ENCODE data around the gene OXNAD1.

The OXNAD1 gene

DNA sequence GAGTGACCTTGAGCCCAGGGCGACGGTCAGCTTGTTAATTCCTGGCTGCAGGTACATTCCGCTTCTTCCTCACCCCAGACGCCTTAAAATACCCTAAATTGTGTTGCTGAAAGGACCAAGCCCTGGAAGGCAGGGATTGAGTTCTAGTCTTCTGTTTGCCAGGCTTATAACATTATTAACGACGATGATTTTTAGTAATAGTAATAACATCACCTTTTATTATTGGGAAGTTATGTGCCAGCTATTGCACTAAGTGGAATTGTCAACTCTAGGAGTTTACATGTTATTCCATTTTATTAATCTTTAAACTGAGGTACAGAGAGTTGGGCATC lies 409 bp downstream of the OXNAD1 start:
- peaks cover 3% of the 10 kb centered on the region for H3K36me3 Mint-ChIP-seq (ENCODE audit: low read depth)
- peaks cover 37% of the 10 kb centered on the region for H3K4me1 Mint-ChIP-seq
- H3K27me3 Mint-ChIP-seq (ENCODE audit: low read depth, poor library complexity) = no peaks in the 10 kb centered on the region
- TF ChIP-seq, protein P1, sequence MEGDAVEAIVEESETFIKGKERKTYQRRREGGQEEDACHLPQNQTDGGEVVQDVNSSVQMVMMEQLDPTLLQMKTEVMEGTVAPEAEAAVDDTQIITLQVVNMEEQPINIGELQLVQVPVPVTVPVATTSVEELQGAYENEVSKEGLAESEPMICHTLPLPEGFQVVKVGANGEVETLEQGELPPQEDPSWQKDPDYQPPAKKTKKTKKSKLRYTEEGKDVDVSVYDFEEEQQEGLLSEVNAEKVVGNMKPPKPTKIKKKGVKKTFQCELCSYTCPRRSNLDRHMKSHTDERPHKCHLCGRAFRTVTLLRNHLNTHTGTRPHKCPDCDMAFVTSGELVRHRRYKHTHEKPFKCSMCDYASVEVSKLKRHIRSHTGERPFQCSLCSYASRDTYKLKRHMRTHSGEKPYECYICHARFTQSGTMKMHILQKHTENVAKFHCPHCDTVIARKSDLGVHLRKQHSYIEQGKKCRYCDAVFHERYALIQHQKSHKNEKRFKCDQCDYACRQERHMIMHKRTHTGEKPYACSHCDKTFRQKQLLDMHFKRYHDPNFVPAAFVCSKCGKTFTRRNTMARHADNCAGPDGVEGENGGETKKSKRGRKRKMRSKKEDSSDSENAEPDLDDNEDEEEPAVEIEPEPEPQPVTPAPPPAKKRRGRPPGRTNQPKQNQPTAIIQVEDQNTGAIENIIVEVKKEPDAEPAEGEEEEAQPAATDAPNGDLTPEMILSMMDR (IDR thresholded peaks at IDR 0.05) = no peak
- no peaks in the 10 kb centered on the region for H3K9me3 Mint-ChIP-seq
- DNase-seq = no peak
- H3K27ac Mint-ChIP-seq = peak overlapping the region; percentile 98
- H3K4me3 Mint-ChIP-seq = peak overlapping the region; percentile 98

DNA sequence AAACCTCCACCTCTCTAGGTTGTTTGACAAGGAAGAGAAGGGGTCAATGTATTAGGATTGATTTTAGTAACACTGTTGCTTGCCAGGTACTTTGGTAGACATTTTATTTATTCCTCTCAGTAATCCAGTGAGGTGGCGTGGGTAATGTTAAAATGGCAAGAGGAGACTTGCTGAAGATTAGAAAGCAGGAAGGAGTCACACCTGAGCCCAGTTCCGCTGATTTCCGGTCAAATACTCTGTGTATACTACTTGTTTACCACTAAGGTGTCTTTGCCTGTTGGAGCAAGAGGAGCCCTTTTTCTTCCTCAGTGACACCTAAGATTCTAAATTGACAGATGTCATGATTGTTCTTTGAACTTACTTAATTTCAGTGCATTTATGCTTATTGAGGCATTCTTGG lies 1.7 kb downstream of the OXNAD1 start:
- DNase-seq = no peak
- Mint-ChIP-seq H3K27me3 (ENCODE audit: low read depth, poor library complexity) (no peaks in the 10 kb centered on the region), H3K9me3 (no peaks in the 10 kb centered on the region), H3K4me1 (peaks cover 37% of the 10 kb centered on the region), H3K27ac (no peak overlapping the region), H3K4me3 (peak overlapping the region; percentile 98), H3K36me3 (ENCODE audit: low read depth) (peaks cover 15% of the 10 kb centered on the region)
- TF ChIP-seq, protein P1 (IDR thresholded peaks at IDR 0.05) = no peak

DNA sequence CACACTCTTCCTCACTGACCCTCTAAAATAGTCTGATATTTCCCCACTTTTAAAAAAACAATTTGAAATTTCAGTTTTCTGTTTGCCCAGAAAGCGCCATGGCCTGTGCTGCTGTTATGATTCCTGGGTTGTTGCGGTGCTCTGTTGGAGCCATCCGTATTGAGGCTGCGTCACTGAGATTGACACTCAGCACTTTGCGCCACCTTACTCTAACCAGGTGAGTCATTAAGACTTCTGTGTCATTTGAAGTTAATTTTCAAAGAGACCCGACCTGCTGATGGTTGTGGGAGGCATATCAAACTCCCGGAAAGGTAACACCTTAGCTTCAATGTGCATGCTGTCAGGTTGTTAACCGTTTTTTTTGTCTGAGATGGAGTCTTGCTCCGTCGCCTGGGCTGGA lies 5.8 kb downstream of the OXNAD1 start:
- Mint-ChIP-seq H3K4me1 (peaks cover 22% of the 10 kb centered on the region), H3K27ac (no peak overlapping the region), H3K9me3 (no peaks in the 10 kb centered on the region), H3K27me3 (ENCODE audit: low read depth, poor library complexity) (no peaks in the 10 kb centered on the region), H3K4me3 (no peak overlapping the region), H3K36me3 (ENCODE audit: low read depth) (peaks cover 27% of the 10 kb centered on the region)
- TF ChIP-seq, protein P1 (IDR thresholded peaks at IDR 0.05) = no peak
- no peak for DNase-seq

DNA sequence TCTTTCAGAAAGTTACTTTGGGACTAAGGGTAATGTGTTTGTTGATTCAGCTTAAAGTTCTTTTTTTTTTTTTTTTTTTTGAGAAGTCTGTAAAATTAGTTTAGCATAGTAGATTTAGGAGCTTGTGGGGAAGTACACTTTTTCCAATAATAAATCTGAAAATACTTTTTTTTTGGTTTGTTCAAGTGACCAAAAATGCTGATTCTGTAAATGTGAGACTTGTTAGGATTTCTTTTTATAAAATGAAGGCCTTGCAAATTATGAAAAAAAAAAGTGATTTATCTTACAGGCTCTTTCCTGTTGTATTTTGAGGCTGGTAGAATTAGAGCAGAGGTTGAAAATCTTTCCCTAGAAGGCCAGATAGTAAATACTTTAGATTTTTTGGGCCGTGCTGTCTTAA lies 7.6 kb downstream of the OXNAD1 start:
- H3K9me3 Mint-ChIP-seq = no peaks in the 10 kb centered on the region
- H3K27ac Mint-ChIP-seq = no peak overlapping the region
- H3K4me1 Mint-ChIP-seq = peaks cover 4% of the 10 kb centered on the region
- TF ChIP-seq, protein P1 (IDR thresholded peaks at IDR 0.05) = no peak
- no peak for DNase-seq
- peaks cover 32% of the 10 kb centered on the region for H3K36me3 Mint-ChIP-seq (ENCODE audit: low read depth)
- H3K27me3 Mint-ChIP-seq (ENCODE audit: low read depth, poor library complexity) = no peaks in the 10 kb centered on the region
- H3K4me3 Mint-ChIP-seq = no peak overlapping the region

DNA sequence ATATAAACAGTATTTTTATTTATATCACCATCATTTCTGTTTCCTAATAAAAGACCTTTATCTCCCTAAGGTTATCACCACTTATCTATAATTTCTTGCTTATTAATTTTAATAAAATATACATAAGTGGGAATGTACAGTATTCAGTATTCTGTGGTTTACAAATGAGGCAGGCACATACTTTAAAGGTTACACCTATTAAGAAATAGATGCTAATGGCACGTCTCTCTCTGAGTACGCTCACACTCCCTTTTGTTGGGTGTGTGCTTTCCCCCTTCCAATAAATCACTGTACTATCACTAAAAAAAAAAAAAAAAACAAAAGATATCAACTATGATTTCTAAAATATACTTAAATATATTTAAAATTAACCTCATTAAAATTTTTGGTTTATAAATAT lies 8.9 kb downstream of the OXNAD1 start:
- Mint-ChIP-seq H3K9me3 (no peaks in the 10 kb centered on the region), H3K27ac (no peak overlapping the region), H3K27me3 (ENCODE audit: low read depth, poor library complexity) (no peaks in the 10 kb centered on the region), H3K4me1 (no peaks in the 10 kb centered on the region), H3K36me3 (ENCODE audit: low read depth) (peaks cover 34% of the 10 kb centered on the region), H3K4me3 (no peak overlapping the region)
- TF ChIP-seq, protein P1 (IDR thresholded peaks at IDR 0.05) = no peak
- no peak for DNase-seq

DNA sequence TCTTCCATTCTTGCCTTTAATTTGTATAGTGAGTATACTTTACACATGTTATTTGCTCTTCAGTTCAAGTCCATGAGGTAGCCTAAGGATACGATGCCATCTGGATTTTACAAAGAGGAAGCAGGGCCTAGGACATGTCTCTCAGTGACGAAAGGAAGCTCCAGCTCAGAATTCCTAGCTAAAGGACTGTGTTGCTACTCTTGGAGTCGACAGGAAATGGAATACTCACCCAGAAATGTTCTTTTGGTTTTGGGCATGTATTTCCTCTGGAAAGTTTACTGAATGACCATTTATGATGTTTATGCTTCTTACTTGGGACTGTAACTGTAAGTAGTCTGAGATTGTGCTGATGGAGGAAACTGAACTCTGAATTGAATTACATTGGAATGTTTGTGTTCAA lies 12.5 kb downstream of the OXNAD1 start:
- no peak for DNase-seq

More for the DNA sequence above, 12.5 kb downstream of the OXNAD1 start:
- no peak overlapping the region for H3K27ac Mint-ChIP-seq
- no peaks in the 10 kb centered on the region for H3K4me1 Mint-ChIP-seq
- TF ChIP-seq, protein P1 (IDR thresholded peaks at IDR 0.05) = no peak
- H3K4me3 Mint-ChIP-seq = no peak overlapping the region
- no peaks in the 10 kb centered on the region for H3K27me3 Mint-ChIP-seq (ENCODE audit: low read depth, poor library complexity)
- peaks cover 18% of the 10 kb centered on the region for H3K36me3 Mint-ChIP-seq (ENCODE audit: low read depth)
- H3K9me3 Mint-ChIP-seq = no peaks in the 10 kb centered on the region

Measured in nephron progenitor cell (in vitro differentiated cells).